HuH-7.5 (cell line): ENCODE measurements around the gene TBC1D22B.

Source experiments
- DNase-seq: peaks from one replicate; pipeline ENCODE4 v3.0.0; 2011; ENCODE audit warnings: low spot score

The TBC1D22B gene, protein sequence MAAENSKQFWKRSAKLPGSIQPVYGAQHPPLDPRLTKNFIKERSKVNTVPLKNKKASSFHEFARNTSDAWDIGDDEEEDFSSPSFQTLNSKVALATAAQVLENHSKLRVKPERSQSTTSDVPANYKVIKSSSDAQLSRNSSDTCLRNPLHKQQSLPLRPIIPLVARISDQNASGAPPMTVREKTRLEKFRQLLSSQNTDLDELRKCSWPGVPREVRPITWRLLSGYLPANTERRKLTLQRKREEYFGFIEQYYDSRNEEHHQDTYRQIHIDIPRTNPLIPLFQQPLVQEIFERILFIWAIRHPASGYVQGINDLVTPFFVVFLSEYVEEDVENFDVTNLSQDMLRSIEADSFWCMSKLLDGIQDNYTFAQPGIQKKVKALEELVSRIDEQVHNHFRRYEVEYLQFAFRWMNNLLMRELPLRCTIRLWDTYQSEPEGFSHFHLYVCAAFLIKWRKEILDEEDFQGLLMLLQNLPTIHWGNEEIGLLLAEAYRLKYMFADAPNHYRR

DNA sequence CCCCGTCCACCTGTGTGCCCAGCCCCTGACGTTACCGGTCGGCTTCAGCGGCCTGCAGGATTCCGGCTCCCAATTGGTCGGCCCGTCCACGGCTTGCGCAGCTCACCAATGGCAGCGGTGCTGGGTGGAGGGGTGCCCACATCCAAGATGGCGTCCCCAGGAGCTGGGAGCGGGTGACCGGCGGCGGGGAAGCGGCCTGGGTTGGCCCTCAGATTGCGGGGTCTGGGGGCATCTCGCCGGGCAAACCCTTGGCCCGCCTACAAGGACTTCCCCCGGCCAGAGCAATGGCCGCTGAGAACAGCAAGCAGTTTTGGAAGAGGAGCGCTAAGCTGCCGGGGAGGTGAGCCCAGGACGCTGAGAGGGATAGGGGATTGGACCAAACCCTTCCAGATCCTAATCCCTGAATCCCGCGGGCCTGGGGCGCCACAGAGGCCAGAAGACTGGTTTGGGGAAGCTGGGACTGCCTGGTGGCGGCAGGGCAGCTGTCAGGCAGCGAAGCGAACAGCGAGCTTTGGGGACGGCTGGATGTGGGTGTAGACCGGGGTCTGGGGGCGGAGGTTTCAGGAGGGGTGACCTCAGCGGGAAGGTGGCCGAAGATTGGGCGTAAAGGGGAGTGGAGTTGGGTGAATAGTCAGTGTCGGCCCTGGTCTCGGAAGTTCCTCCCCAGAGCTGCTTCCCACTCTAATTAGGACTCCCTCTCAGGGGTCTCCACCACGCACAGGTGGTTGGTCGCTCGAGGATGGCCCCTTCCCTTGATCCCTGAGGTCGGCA is at the start of gene TBC1D22B, which contains the start of gene TMEM217:
Gene TBC1D22B (plus strand): TSS at position 139 of the 771 bp plus-strand sequence. CDS start 146 bp downstream, at position 285.
Gene TMEM217 (minus strand): TSS at position 511 of the 771 bp plus-strand sequence. CDS start 39,114 bp downstream, outside the sequence.
- DNase-seq: peak; percentile 83

DNA sequence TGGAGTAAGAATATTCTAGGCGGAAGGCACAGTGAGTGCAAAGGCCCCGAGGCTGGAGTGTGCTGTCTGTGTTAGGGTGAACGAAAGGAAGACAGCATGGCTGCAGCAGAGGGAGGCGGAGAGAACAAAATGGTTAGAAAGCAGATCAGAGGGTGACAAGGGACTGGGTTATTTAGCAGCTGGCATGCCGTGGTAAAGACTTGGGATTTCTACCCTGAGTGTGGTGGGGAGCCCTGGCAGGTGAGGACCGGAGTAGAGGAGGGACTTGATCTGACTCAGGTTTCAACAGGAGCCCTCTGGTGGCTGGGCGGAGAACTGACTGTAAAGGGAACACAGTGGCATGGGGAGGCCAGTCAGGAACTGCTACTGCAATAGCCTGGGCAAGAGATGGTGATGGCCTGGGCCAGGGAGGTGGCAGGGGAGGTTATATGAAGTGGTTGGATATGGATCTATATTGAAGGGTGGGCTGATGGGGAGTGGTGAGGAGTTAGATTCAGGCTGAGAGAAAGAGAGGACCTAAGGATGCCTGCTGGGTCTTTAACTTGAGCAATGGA is 49.6 kb upstream of the TBC1D22B start:
- peak; percentile 43 for DNase-seq

GRCh38 chr6:37208793-37209192 is 48.8 kb upstream of the TBC1D22B start:
- DNase-seq: no peak

GRCh38 chr6:37209461-37210205 is 47.9 kb upstream of the TBC1D22B start:
- no peak for DNase-seq

DNA sequence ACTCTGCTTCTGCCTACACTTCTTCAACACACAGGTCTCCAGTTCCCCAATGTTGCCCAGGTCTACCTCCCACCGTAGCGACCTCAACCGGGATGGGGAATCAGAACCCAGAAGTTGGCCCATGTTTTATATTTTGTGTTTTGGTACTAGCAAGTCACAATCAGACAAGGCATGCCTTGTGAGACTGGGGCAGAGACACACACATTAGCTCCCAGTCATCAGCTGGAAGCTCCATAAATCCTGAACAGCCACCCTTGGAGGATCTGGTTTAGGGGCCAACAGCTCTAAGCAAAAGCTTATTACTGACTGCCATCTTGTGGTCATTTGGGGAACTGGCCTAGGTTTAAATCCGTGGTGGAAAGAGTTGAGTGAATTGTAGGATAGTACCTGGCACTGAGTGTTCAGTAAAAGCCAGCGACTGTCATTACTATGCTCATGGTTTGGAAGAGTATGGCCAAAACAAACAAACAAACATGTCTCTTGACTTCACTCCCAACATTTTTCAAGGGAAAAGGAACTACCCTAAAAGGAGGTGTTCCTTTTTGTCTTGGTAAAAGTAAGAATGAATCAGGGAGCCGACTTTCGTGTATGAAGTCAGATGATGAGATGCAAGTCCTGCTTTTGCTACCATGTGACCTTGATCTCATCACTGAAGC is 47.1 kb upstream of the TBC1D22B start:
- peak; percentile 27 for DNase-seq

DNA sequence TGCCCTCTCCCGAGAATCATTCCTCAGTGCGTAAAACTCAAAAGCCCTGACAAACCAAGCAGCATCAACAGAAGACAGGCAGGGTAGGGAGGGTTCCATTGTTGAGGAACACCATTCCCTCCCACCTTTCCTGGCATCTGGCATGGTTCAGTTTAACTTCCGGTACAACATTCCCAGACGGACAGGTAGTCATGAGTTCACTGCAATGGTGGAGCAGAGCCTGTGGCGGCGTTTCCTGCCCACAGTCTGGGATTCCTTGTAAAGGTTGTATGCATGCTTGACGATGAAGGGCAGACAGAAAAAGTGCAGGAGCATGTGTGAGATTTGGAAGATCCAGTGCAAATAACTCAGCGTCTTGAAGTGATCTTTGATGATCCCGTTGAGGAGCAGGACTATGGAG is 45.3 kb upstream of the TBC1D22B start:
- no peak for DNase-seq

DNA sequence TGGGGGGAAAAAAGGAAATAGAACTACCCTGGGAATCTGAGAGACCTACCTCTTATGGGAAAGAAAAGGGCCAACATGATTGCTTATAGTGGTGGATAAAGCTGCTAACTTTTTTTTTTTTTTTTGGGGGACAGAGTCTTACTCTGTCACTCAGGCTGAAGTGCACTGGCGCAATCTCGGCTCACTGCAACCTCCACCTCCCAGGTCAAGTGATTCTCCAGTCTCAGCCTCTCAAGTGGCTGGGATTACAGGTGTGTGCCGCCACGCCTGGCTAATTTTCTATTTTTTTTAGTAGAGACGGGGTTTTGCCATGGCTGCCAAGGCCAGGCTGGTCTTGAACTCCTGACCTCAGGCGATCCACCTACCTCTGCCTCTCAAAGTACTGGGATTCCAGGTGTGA is 39.5 kb upstream of the TBC1D22B start:
- DNase-seq: no peak

- no peak for DNase-seq
Measured at GRCh38 chr6:37218511-37218910, 39.1 kb upstream of the TBC1D22B start.

- no peak for DNase-seq
Measured at GRCh38 chr6:37221585-37222124, 35.9 kb upstream of the TBC1D22B start.

GRCh38 chr6:37222125-37222967 is 35.2 kb upstream of the TBC1D22B start:
- DNase-seq: peak; percentile 77

DNA sequence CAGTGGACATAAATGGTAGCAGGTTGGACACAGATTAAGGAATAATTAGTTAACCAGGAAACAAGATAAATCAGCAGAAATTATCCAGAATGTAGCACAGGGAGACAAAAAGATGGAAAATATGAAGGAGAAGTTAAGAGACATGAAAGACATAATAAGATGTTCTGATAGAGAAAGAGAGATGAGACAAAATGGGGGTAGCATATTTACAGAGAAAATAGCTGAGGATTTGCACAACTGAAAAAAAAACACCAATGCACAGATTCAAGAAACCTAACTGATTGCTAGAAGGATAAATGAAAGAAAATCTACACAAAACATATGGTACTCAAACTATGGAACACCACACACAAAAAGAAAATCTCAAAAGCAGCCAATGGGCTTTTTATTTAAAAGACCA is 34.6 kb upstream of the TBC1D22B start:
- no peak for DNase-seq

- DNase-seq: no peak
Measured at GRCh38 chr6:37225350-37226169, 32.0 kb upstream of the TBC1D22B start.

- no peak for DNase-seq
Measured at GRCh38 chr6:37230104-37230503, 27.5 kb upstream of the TBC1D22B start.

GRCh38 chr6:37232430-37233017 is 25.0 kb upstream of the TBC1D22B start:
- DNase-seq: no peak

- DNase-seq: no peak
Measured at GRCh38 chr6:37233541-37233940, 24.0 kb upstream of the TBC1D22B start.

DNA sequence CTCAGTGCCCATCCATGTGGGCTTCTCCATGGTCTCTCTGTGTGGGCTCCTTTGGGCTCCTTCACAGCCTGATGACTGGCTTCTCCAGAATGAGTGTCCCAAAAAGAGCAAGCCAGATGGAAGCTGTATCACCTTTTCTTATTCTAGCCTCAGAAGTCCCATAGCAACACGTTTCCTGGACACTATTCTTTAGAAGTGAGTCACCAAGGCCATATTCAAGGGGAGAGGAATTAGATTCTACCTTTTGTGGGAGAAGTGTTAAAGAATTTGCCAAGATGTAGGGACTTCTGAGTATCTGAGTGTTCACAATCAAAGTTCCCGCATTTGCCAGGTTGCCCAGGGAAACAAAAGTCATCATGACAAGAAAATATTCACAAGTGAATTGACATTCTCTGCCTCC is 20.7 kb upstream of the TBC1D22B start:
- no peak for DNase-seq

DNA sequence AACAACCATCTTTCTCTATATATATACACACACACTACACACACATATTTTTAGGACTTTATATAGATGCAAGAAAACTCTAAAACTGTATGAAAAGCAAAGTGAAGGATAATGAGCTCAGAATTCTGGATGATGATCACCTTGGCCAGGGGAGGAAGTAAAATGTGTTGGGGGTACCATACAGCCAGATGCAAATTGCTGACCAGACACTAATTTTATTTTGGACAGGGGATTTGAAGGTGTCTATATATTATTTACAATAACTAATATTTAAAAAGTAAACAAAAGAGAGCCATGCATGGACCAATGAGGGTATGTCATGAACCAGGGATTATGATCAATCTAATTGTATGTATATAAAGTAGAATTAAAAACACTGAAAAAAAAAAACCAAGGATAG is 19.8 kb upstream of the TBC1D22B start:
- no peak for DNase-seq

GRCh38 chr6:37238381-37238780 is 19.2 kb upstream of the TBC1D22B start:
- no peak for DNase-seq

DNA sequence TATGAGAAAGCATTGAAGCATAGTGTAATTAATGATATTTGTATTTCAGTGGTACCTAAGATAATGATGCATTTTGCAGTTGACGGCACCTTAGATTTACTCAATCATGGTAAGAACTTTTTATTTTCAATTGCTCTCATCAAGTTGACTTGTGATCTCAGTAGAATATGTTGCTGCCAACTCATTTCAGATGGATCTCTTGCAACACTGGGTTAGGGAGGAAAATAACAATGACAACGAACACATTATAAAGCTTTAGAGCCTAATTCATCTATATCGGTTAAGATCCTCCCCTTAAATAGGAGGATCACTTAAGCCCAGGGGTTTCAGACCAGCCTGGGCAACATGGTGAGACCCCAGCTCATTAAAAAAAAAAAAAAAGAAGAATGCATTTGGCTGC is 18.0 kb upstream of the TBC1D22B start:
- DNase-seq: no peak
